HepG2 (cell line): ENCODE data around the gene PMM2. TPM values are rescaled to one million over a fixed set of nuclear protein-coding genes. Genes with fewer than 3 reads are reported as not detected.

ENCODE experiments used
- ATF7 ChIP-seq, 2 experiments: fragments of 450-650 bp in 1 of 2; sonication (generic) in 1 of 2; formaldehyde crosslinking in 1 of 2; IDR thresholded peaks; 2 replicates each; pipeline versions ENCODE4 v1.4.0 to v1.6.1; 2016 to 2020; ENCODE audit warnings: antibody characterized with exemption in 1 of 2, mild to moderate bottlenecking in 1 of 2, missing genetic modification reagents in 1 of 2
- CEBPB ChIP-seq: IDR thresholded peaks from 2 replicates; pipeline ENCODE4 v1.6.1; 2011; ENCODE audit warnings: low read depth, low read length, improper control_type of control experiment, borderline replicate concordance
- DZIP1 ChIP-seq: sonication (generic); formaldehyde crosslinking; IDR thresholded peaks from 2 replicates; pipeline ENCODE4 v1.5.0; 2020; ENCODE audit warnings: mild to moderate bottlenecking, missing genetic modification reagents
- HNF1A ChIP-seq, 2 experiments: sonication (generic) in 1 of 2; formaldehyde crosslinking in 1 of 2; IDR thresholded peaks; 2 replicates each; pipeline versions ENCODE4 v1.4.0 to v1.6.1; 2016 to 2020; ENCODE audit warnings: borderline replicate concordance in 1 of 2, low read depth in 1 of 2, mild to moderate bottlenecking in 1 of 2, missing genetic modification reagents in 1 of 2
- KDM4B ChIP-seq: sonication (generic); formaldehyde crosslinking; IDR thresholded peaks from 2 replicates; pipeline ENCODE4 v1.4.0; 2020; ENCODE audit warnings: missing genetic modification reagents
- KLF15 ChIP-seq: sonication (generic); formaldehyde crosslinking; IDR thresholded peaks from 2 replicates; pipeline ENCODE4 v1.8.1; 2023; ENCODE audit warnings: borderline replicate concordance, mild to moderate bottlenecking, inconsistent platforms, missing genetic modification reagents, mixed read lengths
- NR3C1 ChIP-seq: sonication (generic); formaldehyde crosslinking; IDR thresholded peaks from 2 replicates; pipeline ENCODE4 v1.4.0; 2020; ENCODE audit warnings: missing genetic modification reagents
- NRL ChIP-seq: sonication (generic); formaldehyde crosslinking; IDR thresholded peaks from 2 replicates; pipeline ENCODE4 v1.5.0; 2020; ENCODE audit warnings: missing genetic modification reagents, mild to moderate bottlenecking, moderate library complexity, borderline replicate concordance
- POLR2AphosphoS5 ChIP-seq: IDR thresholded peaks from 2 replicates; pipeline ENCODE4 v1.6.1; 2012; ENCODE audit warnings: low read depth, low read length
- RCOR2 ChIP-seq: IDR thresholded peaks from 2 replicates; pipeline ENCODE4 v1.6.1; 2016; ENCODE audit warnings: missing biosample characterization, missing genetic modification reagents
- TCF7 ChIP-seq: sonication (generic); IDR thresholded peaks from 2 replicates; pipeline ENCODE4 v1.6.1; 2016; ENCODE audit warnings: antibody characterized with exemption, low read depth
- U2AF2 ChIP-seq: fragments of 200-400 bp; formaldehyde crosslinking; IDR thresholded peaks from 2 replicates; pipeline ENCODE4 v1.6.1; 2017; ENCODE audit warnings: low read depth, mild to moderate bottlenecking, low read length
- XRCC5 ChIP-seq: fragments of 200-400 bp; formaldehyde crosslinking; optimal IDR thresholded peaks from 2 replicates; pipeline ENCODE3; 2017; ENCODE audit warnings: mild to moderate bottlenecking, low read length
- ZBTB42 ChIP-seq: sonication (generic); formaldehyde crosslinking; IDR thresholded peaks from 2 replicates; pipeline ENCODE4 v1.5.0; 2020; ENCODE audit warnings: mild to moderate bottlenecking, missing genetic modification reagents
- ZNF205 ChIP-seq: IDR thresholded peaks from 2 replicates; pipeline ENCODE4 v1.6.1; 2018; ENCODE audit warnings: missing biosample characterization, missing genetic modification reagents
- ZNF564 ChIP-seq: sonication (generic); formaldehyde crosslinking; IDR thresholded peaks from 2 replicates; pipeline ENCODE4 v1.8.1; 2023; ENCODE audit warnings: mild to moderate bottlenecking, missing genetic modification reagents
- ZNF691 ChIP-seq: sonication (generic); formaldehyde crosslinking; IDR thresholded peaks from 2 replicates; pipeline ENCODE4 v1.4.0; 2020; ENCODE audit warnings: missing genetic modification reagents, low read depth, mild to moderate bottlenecking, borderline replicate concordance
- ZNF879 ChIP-seq: sonication (generic); formaldehyde crosslinking; IDR thresholded peaks from 2 replicates; pipeline ENCODE4 v1.8.1; 2023; ENCODE audit warnings: missing genetic modification reagents
- polyA plus RNA-seq, 8 experiments: library from polyadenylated mRNA; depleted of rRNA in 3 of 8; stranded (reverse) in 7 of 8; unstranded in 1 of 8; fragments of >200 nt; fragmentation: Illumina TruSeq in 4 of 8; extraction: Trizol in 4 of 8; gene quantifications; 2 replicates each; pipeline versions ENCODE4 v1.2.1 to v1.2.3, GENCODE V29; 2011 to 2016; ENCODE audit warnings: low read depth in 4 of 8, missing spikeins in 1 of 8, mixed read lengths in 1 of 8; ENCODE audit not compliant: insufficient read depth in 1 of 8
- total RNA-seq, 5 experiments: library from RNA; depleted of rRNA; stranded (reverse); fragments of >200 nt; fragmentation: Illumina TruSeq; extraction: Trizol; gene quantifications; 2 replicates each; pipeline ENCODE4 v1.2.3, GENCODE V29; 2016; ENCODE audit warnings: low read depth in 1 of 5
- TF ChIP-seq, protein P1 (sequence below): sonication (generic); formaldehyde crosslinking; IDR thresholded peaks from 2 replicates; pipeline ENCODE4 v1.4.0; 2020; ENCODE audit warnings: missing genetic modification reagents

Gene PMM2
- total and polyA plus RNA-seq, 2 of the 13 experiments (the other 11 are each of a cell fraction or from before 2014, with no cell fraction given) = 52.2 to 93.7 TPM

- no peak for TF ChIP-seq DZIP1 (CRISPR knock-in tag)
- TF ChIP-seq ATF7 (IDR thresholded peaks at IDR 0.05) = no peak
- peak; percentile 53; the same call in 1 of the 2 replicates for TF ChIP-seq ATF7 (CRISPR knock-in tag; IDR thresholded peaks at IDR 0.05)
- no peak for TF ChIP-seq ZNF691 (CRISPR knock-in tag)
- peak; percentile 85 for TF ChIP-seq RCOR2
- TF ChIP-seq NRL (CRISPR knock-in tag) = no peak
- TF ChIP-seq KLF15 = no peak; the same call in 1 of the 2 replicates
- TF ChIP-seq U2AF2 = no peak
- no peak for TF ChIP-seq NR3C1 (CRISPR knock-in tag)
- TF ChIP-seq ZNF205 (CRISPR knock-in tag) = peak; percentile 58; the same call in 1 of the 2 replicates
- no peak for TF ChIP-seq XRCC5
- TF ChIP-seq HNF1A (IDR thresholded peaks at IDR 0.05; ENCODE audit: low read depth) = peak; percentile 56; the same call in 1 of the 2 replicates
- peak; percentile 84 for TF ChIP-seq HNF1A (CRISPR knock-in tag; IDR thresholded peaks at IDR 0.05; ENCODE audit: borderline replicate concordance)
- TF ChIP-seq ZNF564 = no peak
- peak; percentile 34; the same call in 1 of the 2 replicates for TF ChIP-seq TCF7
- TF ChIP-seq, protein P1, sequence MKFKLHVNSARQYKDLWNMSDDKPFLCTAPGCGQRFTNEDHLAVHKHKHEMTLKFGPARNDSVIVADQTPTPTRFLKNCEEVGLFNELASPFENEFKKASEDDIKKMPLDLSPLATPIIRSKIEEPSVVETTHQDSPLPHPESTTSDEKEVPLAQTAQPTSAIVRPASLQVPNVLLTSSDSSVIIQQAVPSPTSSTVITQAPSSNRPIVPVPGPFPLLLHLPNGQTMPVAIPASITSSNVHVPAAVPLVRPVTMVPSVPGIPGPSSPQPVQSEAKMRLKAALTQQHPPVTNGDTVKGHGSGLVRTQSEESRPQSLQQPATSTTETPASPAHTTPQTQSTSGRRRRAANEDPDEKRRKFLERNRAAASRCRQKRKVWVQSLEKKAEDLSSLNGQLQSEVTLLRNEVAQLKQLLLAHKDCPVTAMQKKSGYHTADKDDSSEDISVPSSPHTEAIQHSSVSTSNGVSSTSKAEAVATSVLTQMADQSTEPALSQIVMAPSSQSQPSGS (CRISPR knock-in tag) = peak; percentile 92
- peak; percentile 96 for TF ChIP-seq CEBPB
- peak; percentile 95; the same call in 1 of the 2 replicates for TF ChIP-seq KDM4B (CRISPR knock-in tag)
- 0 out of 2 replicates have a peak, but pooled peaks have one; percentile 58 for TF ChIP-seq ZBTB42 (CRISPR knock-in tag)
- TF ChIP-seq POLR2AphosphoS5 = no peak; the same call in 1 of the 2 replicates
- peak; percentile 69; the same call in 1 of the 2 replicates for TF ChIP-seq ZNF879 (CRISPR knock-in tag)
Observed at GRCh38 chr16:8859913-8860881, 62.6 kb downstream of the PMM2 start (continued).
